ENCODE results near the gene ANKRD35.

The ANKRD35 gene

DNA sequence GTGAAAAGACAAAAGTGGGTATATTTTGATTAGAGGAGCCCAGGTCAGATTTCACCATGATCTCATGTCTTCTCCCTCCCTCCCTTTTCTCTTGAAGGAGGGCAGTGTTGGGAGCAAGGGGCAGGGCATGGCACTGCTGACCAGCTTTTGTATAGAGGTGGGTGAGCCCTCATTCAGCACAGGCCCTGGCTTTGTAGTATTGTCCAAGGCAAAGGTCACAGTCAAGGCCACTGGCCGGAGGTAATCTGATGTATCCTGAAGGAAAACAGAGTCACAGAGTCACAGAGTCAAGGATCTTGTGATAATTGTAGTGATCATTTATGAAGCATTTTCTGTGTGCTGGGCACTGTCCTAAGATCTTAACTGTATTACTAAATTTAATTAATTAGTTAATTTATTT, 12.3 kb upstream of the ANKRD35 start:
- DNase-seq (ENCODE audit: low read depth in 2 of 3, low spot score in 2 of 3), result no peak

DNA sequence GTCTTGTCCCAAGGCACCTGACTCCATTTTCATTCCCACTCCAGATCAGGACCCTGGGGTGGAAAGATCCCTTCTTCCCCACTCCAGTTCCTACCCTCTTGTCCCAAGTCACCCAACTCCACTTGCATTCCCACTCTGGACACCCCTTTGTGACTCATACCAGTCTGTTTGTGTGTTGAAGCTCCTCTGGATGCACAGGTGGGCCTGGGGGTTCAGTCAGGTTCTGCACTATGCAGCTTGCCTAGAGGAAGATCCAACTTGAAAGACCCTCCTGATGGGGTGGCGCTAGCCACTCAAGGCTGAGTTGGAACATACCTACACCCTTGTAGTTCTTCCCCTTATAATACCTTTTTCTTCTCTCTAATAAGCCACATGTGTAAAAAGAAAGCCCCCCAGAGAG, 9.8 kb upstream of the ANKRD35 start:
- no peak for DNase-seq (ENCODE audit: low read depth in 2 of 3, low spot score in 2 of 3)

GRCh38 chr1:145893306-145894055, 7.8 kb upstream of the ANKRD35 start:
- DNase-seq (ENCODE audit: low read depth in 2 of 3, low spot score in 2 of 3), result no peak

DNA sequence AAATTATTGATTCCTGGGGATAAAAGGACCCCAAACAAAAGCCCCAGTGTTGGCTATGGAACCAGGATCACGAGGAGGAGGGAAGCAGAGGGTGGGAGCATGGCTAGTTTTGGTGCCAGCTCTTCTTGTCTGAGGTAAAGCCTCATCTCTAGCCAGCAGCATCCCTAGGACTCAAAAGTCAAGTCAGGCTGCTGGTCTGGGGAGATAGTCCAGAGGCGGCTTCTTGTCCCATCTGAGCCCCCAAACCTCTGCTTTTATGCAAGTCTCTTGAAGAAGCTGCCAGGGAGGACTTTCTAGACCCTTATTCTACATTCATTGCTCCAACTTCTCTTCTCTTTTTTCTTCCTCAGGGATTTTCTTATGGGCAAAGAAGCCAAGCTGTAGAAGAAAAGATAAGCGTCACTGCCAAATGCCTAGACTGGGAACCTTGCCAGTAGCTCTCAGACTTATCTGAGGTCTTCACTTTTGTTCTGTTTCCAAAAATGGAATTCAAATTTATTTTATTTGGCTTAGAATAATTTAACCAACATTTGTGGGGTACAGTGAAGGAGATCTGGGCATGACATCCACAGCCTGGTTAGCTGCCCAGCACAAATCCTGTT, 6.9 kb upstream of the ANKRD35 start:
- DNase-seq (ENCODE audit: low read depth in 2 of 3, low spot score in 2 of 3), result no peak

DNA sequence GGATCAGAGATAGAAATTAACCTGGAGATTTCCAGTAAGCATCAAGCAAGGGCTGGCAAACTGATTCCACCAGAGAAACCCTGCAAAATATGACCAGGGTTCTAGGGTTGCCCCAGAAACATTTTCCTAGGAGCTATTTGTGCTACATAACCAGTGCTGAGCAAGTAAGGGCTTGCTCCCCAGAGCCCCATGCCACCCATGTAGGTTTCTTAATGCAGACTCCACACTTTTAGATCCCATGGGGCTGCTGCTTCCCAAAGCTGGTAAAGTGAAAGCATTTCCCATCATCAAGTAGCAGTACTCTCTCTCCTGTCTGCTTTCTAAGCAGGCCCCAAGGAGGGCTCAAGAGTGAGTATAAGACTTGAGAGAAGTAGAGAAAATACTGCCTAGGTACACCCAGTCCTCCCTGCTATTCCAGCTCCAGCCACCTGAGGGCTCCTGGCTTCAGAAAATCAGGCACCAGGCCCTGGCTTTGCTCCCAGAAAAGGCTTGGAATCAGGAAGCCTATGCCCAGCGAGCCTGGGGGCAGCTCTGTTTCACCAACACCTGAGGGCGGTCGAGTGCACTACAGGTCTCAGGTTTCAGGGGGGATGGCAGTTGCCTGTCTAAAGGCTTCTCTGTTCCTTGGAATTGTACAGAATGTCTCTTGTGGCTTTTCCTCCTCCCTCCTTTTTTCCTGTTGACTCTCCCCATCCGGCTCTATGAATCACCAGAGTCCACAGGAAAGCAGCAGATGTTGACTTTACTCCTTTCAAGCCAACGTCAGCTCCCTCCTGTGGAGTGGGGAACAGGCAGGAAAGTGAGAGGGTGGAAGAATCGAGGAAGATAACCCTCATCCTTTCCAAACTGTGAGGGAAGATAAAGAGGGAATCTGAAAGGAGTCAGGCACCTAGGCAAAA, 6.2 kb upstream of the ANKRD35 start:
- DNase-seq (ENCODE audit: low read depth in 2 of 3, low spot score in 2 of 3), result peak in 1 of 3 experiments; percentile 8

DNA sequence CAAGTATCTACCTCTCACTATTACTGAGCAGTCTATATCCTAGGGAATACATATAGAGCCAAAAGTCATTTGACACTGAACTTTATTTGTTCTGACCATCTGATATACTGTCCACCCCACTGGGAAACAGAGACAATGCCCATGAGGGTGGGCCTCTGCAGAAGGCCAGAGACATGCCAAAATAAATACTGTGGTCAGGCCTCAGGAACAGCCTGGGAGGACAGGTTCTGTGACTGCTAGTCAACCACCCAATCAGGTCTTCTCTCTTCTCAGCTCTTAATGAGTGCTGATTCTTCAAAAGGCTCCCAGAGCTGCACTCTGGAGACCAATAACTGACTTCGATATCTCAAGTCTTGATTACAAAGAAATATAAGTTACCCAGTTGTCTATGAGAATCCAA, 5.5 kb upstream of the ANKRD35 start:
- DNase-seq (ENCODE audit: low read depth in 2 of 3, low spot score in 2 of 3), result no peak

- no peak for DNase-seq (ENCODE audit: low read depth in 2 of 3, low spot score in 2 of 3)
Observed at GRCh38 chr1:145889722-145890121, 4.1 kb upstream of the ANKRD35 start.

DNA sequence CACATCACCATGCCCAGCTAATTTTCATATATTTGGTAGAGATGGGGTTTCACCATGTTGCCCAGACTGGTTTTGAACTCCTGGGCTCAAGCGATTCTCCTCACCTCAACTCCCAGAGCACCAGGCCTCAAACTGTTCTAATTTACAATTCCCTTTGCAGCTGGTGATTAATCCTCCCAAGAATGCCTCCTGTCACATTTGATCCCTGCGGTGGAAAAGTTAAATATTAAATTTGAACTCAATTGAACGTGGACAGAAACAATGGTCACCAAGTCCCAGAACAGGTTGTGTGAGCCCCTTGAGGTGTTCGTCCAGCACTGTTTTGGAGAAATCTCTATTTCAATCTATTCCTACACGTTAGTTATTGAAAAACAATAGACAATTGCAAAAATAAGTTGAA, 2.0 kb upstream of the ANKRD35 start:
- DNase-seq (ENCODE audit: low read depth in 2 of 3, low spot score in 2 of 3), result no peak

- no peak for DNase-seq (ENCODE audit: low read depth in 2 of 3, low spot score in 2 of 3)
Observed at GRCh38 chr1:145886816-145887215, 1.1 kb upstream of the ANKRD35 start.

GRCh38 chr1:145886390-145886789, 724 bp upstream of the ANKRD35 start:
- no peak for DNase-seq (ENCODE audit: low read depth in 2 of 3, low spot score in 2 of 3)

GRCh38 chr1:145884675-145885074, 991 bp downstream of the ANKRD35 start:
- DNase-seq (ENCODE audit: low read depth in 2 of 3, low spot score in 2 of 3), result no peak

DNA sequence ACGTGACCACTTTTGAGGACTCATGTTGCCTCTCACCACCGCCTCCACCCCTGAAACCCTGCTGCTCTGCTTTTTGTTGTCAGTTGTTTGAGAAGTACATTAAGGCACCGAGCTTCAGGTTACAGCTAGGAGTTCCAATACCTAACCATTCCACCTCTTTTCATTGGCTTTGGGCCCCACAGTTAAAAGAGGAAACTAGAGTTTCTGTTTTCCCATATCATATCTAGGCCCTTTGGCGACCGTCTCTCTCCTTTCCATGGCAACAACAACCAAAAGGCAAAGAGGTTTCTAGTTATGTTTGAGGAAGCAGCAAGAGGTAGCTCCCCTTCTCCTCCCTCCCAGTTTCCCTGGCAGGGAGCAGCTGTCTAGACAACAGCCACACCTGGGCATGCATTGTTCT, 5.9 kb downstream of the ANKRD35 start:
- no peak for DNase-seq (ENCODE audit: low read depth in 2 of 3, low spot score in 2 of 3)

DNA sequence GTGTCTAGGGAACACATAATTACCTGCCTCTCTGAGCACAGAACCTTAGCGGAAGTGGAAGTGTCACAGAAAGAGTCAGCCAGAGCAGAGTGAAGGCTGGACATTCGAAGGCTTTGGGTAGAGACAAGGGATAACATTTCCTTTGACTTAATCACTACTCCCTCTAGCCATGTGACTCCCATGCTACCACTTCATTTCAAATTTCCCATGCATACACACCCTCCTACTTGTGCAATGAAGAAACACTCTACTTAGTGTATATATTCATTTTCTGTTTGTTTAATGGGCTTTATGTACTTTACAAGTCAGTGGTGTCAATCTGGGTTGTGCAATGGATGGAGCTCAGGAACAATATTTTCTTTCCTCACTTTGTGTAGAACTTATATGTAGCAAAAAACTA, 6.9 kb downstream of the ANKRD35 start:
- no peak for DNase-seq (ENCODE audit: low read depth in 2 of 3, low spot score in 2 of 3)

DNA sequence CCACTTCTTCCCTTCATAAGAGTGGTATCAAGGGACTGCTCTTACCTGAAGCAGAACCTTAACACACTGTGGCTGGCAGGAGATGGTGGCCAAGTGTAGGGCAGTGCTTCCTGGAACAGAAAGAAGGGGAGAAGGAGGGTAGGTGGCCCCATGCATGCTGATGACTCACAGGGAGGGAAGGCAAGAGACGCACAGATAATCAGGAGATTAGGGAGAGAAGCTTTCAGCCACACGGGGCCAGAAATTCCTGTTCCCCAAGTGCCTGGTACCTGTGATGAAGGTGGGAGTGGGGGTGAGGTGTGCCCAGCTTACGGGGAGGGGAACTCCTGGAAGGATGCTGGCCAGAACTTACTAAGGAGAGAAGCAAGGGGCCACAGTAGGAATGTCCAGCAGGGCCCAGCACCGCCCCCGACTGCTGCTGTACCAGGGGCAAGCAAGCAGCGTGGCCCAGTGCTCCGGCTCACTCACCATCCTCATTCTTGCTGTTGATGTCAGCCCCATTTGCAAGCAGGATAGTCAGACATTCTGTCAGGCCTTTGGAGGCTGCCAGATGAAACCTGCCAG, 7.7 kb downstream of the ANKRD35 start:
- DNase-seq (ENCODE audit: low read depth in 2 of 3, low spot score in 2 of 3), result no peak

DNA sequence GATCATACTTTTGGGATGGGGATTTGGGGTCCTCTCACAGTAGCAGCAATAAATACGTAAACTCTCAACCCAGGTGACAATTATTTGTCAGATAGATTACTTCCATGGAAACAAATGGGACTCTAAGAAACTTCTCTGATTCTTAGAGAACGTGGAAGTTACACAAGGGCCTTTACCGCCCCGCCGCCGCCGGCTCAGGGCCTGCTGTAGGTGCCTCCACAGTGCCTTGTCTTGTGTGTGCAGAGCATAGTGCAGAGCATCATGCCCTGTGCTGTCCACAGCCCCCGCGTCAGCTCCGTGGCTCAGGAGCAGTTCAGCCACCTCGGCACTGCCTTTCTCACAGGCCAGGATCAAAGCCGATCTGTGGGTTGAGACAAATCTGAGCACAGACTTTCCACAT, 11.0 kb downstream of the ANKRD35 start:
- no peak for DNase-seq (ENCODE audit: low read depth in 2 of 3, low spot score in 2 of 3)

DNA sequence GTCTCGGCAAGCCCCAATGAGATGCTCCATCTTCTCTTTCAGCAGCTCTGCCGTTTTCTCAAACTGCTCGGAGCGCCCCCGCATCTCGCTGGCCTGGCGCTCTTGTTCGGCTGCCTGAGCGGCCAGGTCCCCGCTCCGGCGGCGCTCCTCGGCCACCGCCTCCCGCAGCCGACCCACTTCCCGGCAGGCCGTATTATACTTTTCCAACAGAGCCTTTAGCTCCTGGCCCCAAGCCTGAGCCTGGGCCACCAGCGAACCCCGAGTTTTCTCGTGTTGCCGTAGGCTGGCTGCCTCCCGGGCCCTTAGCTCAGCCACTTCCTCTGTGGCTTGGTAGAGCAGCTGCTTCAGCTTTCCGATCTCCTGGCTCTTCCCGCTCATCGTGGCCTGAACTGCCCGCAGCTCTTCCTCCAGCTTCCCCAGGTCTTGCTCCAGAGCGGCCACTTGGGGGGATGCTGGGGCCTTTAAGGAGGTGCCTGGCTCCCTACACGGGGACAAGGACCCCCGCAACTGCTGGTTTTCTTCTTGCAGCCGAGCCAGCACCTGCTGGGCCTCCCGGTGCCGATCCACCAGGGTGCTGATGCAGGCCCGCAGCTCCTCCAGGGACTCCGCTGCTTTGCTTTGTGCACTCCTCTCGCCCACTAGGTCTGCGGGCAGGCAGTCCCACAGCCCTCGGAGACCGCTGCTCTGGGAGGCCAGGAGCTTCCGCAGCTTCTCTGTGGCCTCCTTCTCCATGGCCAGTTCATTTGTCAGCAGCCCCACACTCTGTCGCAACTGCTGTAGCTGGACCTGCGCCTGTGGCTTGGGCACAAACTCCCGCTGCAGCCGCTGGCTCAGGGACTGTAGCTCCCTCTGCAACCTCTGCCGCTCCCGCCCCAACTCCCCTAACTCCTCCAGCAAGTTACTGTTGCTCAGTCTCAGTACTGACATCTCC, 13.4 kb downstream of the ANKRD35 start:
- DNase-seq (ENCODE audit: low read depth in 2 of 3, low spot score in 2 of 3), result no peak

- no peak for DNase-seq (ENCODE audit: low read depth in 2 of 3, low spot score in 2 of 3)
Observed at GRCh38 chr1:145868232-145868631, 17.4 kb downstream of the ANKRD35 start.

DNA sequence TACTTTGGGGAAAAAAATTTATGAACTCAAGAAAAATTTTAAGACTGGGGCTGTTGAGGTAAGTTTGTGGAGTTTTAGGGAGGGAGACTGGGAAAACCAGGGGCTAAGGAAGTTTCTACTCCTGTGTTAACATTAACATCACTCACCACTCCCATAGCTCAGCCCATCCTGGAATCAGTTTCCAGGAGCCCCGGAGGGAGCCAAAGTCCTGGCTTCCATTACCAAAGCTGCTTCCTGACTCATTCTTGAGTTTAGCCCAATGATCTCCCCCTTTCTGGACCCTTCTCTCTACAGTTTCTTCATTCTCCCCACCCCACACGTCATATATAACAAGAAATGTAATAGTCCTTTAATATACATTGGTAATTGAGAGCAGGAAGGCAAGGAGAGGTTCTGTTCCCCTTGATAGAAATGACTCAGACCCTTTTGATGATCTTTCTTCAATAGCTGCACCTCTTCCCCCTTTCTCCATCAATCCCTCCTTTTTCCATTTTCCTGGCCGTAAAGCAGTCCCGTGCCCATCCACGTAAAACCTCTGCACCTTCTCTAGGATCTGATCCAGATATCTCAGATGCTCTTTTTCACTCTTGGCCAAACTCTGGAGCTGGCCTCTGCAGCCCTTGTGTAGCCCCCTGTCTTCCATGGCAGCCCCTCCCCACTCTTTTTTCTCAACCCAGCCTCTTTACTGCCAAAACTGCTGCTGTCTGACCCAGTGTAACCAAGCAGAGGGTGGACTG, 22.2 kb downstream of the ANKRD35 start:
- no peak for DNase-seq (ENCODE audit: low read depth in 2 of 3, low spot score in 2 of 3)

DNA sequence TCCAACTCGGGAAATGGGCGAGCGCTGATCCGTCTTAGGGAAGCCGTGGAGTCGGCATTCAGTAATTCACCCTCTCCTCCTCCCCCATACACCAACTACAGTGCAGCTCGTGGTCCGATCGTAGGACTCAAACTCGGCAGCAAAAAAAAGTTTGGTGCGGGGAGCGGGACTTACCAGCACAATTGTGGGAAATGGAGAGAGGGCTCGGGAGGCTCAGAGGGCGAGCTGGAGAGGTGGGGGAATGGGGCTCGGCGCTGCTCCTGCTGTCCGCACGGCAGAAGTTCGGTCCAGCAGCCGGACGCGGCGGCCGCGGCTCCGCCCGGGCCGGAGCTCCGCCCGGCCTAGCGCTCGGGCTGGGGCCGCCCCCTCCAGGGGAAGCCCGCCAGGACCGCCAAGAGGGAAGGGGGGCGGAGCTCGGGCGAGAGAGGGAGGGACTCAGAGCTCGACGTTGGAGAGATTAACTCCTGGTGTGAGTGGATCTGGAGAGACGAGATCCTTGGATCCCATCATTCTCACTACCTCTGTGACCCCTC, 26.1 kb downstream of the ANKRD35 start:
- DNase-seq (ENCODE audit: low read depth in 2 of 3, low spot score in 2 of 3), result peak; percentile 50 to 71 (median 64)
